GM23248 (cell line): ENCODE measurements around the gene ANO2.

Experiments used
- EZH2 ChIP-seq: fragments of 200-600 bp; sonication (generic); IDR thresholded peaks from 2 replicates; pipeline ENCODE4 v1.6.1; 2018; ENCODE audit warnings: antibody characterized with exemption, mild to moderate bottlenecking; ENCODE audit not compliant: insufficient read depth, poor library complexity, severe bottlenecking
- EZH2phosphoT487 ChIP-seq: fragments of 200-600 bp; sonication (generic); IDR thresholded peaks from 2 replicates; pipeline ENCODE4 v1.6.1; 2018; ENCODE audit warnings: antibody characterized with exemption, moderate library complexity, mild to moderate bottlenecking, low read depth; ENCODE audit not compliant: insufficient read depth

DNA sequence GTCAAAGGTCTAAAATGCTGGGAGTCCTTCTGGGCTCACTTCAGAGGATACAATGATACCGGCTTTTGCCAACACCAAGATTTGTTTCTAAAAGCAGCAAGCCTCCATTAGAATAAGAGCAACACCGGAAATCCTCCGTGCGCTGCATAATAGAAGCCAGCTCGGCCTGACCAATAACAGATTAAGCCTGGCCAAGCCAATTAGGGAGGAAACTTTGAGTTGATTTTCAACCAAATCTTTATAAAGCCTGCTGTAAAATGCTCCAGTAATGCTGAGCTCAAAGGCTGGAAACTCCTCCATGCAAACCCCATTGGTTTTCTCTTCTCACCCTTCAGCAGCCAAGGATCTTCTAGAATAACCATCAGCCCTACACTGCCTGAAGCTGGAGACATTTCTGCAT lies 363.0 kb downstream of the ANO2 start:
- TF ChIP-seq EZH2phosphoT487 (no peak), EZH2 (no peak)
